ENCODE data around the gene XIAP.
"Not testable (repeated sequence)": the region's sequence is repeated elsewhere in the genome, so short reads cannot be mapped to it uniquely, and the experiment has no call there.

XIAP gene

GRCh38 chrX:123876844-123877243, 17.0 kb downstream of the XIAP start:
- DNase-seq = no peak

GRCh38 chrX:123878252-123878721, 18.4 kb downstream of the XIAP start:
- DNase-seq = no peak

GRCh38 chrX:123881330-123881729, 21.5 kb downstream of the XIAP start:
- no peak for DNase-seq

GRCh38 chrX:123882391-123882790, 22.5 kb downstream of the XIAP start:
- DNase-seq = no peak

GRCh38 chrX:123884809-123885408, 25.1 kb downstream of the XIAP start:
- no peak for DNase-seq

- DNase-seq = no peak
Measured at GRCh38 chrX:123899701-123900100, 39.8 kb downstream of the XIAP start.

- not testable (repeated sequence) for DNase-seq
Measured at GRCh38 chrX:123903261-123903660, 43.4 kb downstream of the XIAP start.

- DNase-seq = no peak
Measured at GRCh38 chrX:123905332-123905731, 45.5 kb downstream of the XIAP start.

- DNase-seq = no peak
Measured at GRCh38 chrX:123906557-123907316, 46.9 kb downstream of the XIAP start.

- DNase-seq = no peak
Measured at GRCh38 chrX:123909523-123909922, 49.7 kb downstream of the XIAP start.

- no peak for DNase-seq
Measured at GRCh38 chrX:123917069-123917468, 57.2 kb downstream of the XIAP start.

GRCh38 chrX:123918106-123918721, 58.4 kb downstream of the XIAP start:
- no peak for DNase-seq

GRCh38 chrX:123920105-123920785, 60.4 kb downstream of the XIAP start:
- DNase-seq = no peak

GRCh38 chrX:123923211-123923610, 63.4 kb downstream of the XIAP start:
- no peak for DNase-seq

GRCh38 chrX:123924186-123924585, 64.3 kb downstream of the XIAP start:
- no peak for DNase-seq

- no peak for DNase-seq
Measured at GRCh38 chrX:123927845-123928244, 68.0 kb downstream of the XIAP start.

GRCh38 chrX:123932055-123932454, 72.2 kb downstream of the XIAP start:
- DNase-seq = not testable (repeated sequence)

GRCh38 chrX:123943074-123943473, 83.2 kb downstream of the XIAP start:
- no peak for DNase-seq

- no peak for DNase-seq
Measured at GRCh38 chrX:123943488-123943887, 83.6 kb downstream of the XIAP start.

GRCh38 chrX:123949846-123950245, 90.0 kb downstream of the XIAP start:
- no peak for DNase-seq

GRCh38 chrX:123959281-123960063, 99.6 kb downstream of the XIAP start:
- DNase-seq = peak; percentile 52

GRCh38 chrX:123960956-123961267, 101.1 kb downstream of the XIAP start:
- DNase-seq = no peak

Measured in islet precursor cell (in vitro differentiated cells).